ENCODE results near the gene SYS1. TPM values are rescaled to one million over a fixed set of nuclear protein-coding genes. Genes with fewer than 3 reads are reported as not detected.
"Not testable (repeated sequence)": the region's sequence is repeated elsewhere in the genome, so short reads cannot be mapped to it uniquely, and the experiment has no call there.

SYS1 gene
- total RNA-seq, 2 donors from 2014 or later = 22.1 to 23.8 TPM

DNA sequence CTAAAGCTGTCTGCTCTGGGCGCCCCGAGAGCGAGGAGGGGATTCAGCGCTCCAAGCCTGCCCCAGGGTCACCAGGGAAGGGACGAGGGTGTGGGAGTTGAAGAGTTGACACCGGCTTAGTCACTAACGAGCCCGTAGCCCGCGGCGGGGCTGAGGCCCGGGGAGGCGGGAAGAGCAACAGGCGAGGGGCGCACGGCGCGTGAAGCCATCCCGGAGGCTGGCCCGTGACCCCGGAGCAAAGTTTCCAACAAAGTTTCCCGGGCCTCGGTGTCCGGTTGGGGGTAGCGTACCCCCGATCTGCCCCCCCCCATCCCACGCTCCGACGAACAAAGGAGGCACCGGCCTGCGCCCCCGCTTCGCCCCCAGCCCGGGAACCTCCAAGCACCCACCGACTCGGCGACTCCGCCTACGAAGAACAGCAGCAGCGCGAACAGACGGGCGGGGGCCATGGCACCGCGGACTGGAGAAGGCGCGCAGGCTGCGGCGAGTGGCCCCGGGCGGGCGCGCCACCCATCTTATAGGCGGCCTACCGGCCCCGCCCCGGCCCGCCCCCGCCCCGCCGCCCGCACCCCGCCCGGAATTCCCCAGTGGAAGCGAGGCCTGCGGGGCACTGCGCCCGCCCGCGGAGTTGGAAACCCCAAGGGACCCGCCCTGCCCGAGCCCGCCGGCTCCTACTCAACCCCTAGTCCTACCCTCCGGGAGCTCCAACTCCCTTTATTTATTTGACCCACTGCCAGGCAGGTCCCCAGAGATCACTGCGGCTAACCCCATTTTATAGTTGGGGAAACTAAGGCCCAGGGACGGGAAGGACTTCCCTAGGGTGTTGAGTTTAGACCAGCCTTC lies 14.8 kb upstream of the SYS1 start, which contains the start of gene SDC4:
Gene SDC4, minus strand, starts transcription at position 489 of the 843 bp plus-strand sequence. Its CDS starts 40 bp downstream, at position 449.
- DNase-seq = peak; percentile 81
- no peak within 1 kb of the TSS for H3K27ac ChIP-seq (ENCODE audit: low read depth, low read length)
- H3K9me3 ChIP-seq (ENCODE audit: control insufficient read depth, low read length) = no peaks in the 10 kb centered on the region
- WGBS, 2 experiments (ENCODE audit: insufficient coverage in 1 of 2, insufficient read length in 1 of 2) = 4 to 7% methylated on average over 24 to 71 of the region's 77 CpGs
- H3K27me3 Mint-ChIP-seq (ENCODE audit: insufficient read depth) = no peaks in the 10 kb centered on the region
- peak within 1 kb of the TSS; percentile 79 for H3K9ac ChIP-seq (ENCODE audit: extremely low read depth, low read length, poor library complexity, severe bottlenecking)
- no peaks in the 10 kb centered on the region for H3K9me3 Mint-ChIP-seq
- H3K4me3 ChIP-seq (ENCODE audit: low read length) = peak within 1 kb of the TSS; percentile 95
- no peaks in the 10 kb centered on the region for H3K36me3 Mint-ChIP-seq (ENCODE audit: low read depth)
- no peaks in the 10 kb centered on the region for H3K36me3 ChIP-seq (ENCODE audit: control insufficient read depth, insufficient read depth, low read length)
- H3K27me3 ChIP-seq (ENCODE audit: control insufficient read depth, insufficient read depth, low read length, poor library complexity, severe bottlenecking) = no peaks in the 10 kb centered on the region
- TF ChIP-seq, protein P1, sequence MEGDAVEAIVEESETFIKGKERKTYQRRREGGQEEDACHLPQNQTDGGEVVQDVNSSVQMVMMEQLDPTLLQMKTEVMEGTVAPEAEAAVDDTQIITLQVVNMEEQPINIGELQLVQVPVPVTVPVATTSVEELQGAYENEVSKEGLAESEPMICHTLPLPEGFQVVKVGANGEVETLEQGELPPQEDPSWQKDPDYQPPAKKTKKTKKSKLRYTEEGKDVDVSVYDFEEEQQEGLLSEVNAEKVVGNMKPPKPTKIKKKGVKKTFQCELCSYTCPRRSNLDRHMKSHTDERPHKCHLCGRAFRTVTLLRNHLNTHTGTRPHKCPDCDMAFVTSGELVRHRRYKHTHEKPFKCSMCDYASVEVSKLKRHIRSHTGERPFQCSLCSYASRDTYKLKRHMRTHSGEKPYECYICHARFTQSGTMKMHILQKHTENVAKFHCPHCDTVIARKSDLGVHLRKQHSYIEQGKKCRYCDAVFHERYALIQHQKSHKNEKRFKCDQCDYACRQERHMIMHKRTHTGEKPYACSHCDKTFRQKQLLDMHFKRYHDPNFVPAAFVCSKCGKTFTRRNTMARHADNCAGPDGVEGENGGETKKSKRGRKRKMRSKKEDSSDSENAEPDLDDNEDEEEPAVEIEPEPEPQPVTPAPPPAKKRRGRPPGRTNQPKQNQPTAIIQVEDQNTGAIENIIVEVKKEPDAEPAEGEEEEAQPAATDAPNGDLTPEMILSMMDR (conservative IDR thresholded peaks at IDR 0.05) = no peak
- H3K4me1 Mint-ChIP-seq = peaks cover 46% of the 10 kb centered on the region
- peaks cover 30% of the 10 kb centered on the region for H3K4me1 ChIP-seq (ENCODE audit: control insufficient read depth, insufficient read depth, low read length)
- H3K4me3 Mint-ChIP-seq = peak within 1 kb of the TSS; percentile 86
- peak within 1 kb of the TSS; percentile 87 for H3K27ac Mint-ChIP-seq

GRCh38 chr20:45350217-45350616 lies 12.7 kb upstream of the SYS1 start:
- H3K27ac Mint-ChIP-seq = no peak overlapping the region
- peaks cover 34% of the 10 kb centered on the region for H3K4me1 Mint-ChIP-seq
- H3K4me3 Mint-ChIP-seq = no peak overlapping the region
- H3K4me3 ChIP-seq (ENCODE audit: low read length) = no peak overlapping the region
- no peak for DNase-seq
- H3K4me1 ChIP-seq (ENCODE audit: control insufficient read depth, insufficient read depth, low read length) = peaks cover 12% of the 10 kb centered on the region
- WGBS, 2 experiments (ENCODE audit: insufficient coverage in 1 of 2, insufficient read length in 1 of 2) = 89 to 93% methylated on average over 1 of the region's 1 CpG
- H3K9ac ChIP-seq (ENCODE audit: extremely low read depth, low read length, poor library complexity, severe bottlenecking) = no peak overlapping the region
- no peak overlapping the region for H3K27ac ChIP-seq (ENCODE audit: low read depth, low read length)
- H3K36me3 Mint-ChIP-seq (ENCODE audit: low read depth) = no peaks in the 10 kb centered on the region
- TF ChIP-seq, protein P1 (conservative IDR thresholded peaks at IDR 0.05) = no peak
- H3K9me3 ChIP-seq (ENCODE audit: control insufficient read depth, low read length) = no peaks in the 10 kb centered on the region
- no peaks in the 10 kb centered on the region for H3K27me3 ChIP-seq (ENCODE audit: control insufficient read depth, insufficient read depth, low read length, poor library complexity, severe bottlenecking)
- no peaks in the 10 kb centered on the region for H3K27me3 Mint-ChIP-seq (ENCODE audit: insufficient read depth)
- no peaks in the 10 kb centered on the region for H3K36me3 ChIP-seq (ENCODE audit: control insufficient read depth, insufficient read depth, low read length)
- H3K9me3 Mint-ChIP-seq = no peaks in the 10 kb centered on the region

GRCh38 chr20:45350795-45351194 lies 12.2 kb upstream of the SYS1 start:
- not testable (repeated sequence) for H3K27me3 Mint-ChIP-seq (ENCODE audit: insufficient read depth); H3K4me1 ChIP-seq (ENCODE audit: control insufficient read depth, insufficient read depth, low read length); H3K9me3 ChIP-seq (ENCODE audit: control insufficient read depth, low read length); H3K27ac Mint-ChIP-seq; H3K36me3 Mint-ChIP-seq (ENCODE audit: low read depth); H3K27me3 ChIP-seq (ENCODE audit: control insufficient read depth, insufficient read depth, low read length, poor library complexity, severe bottlenecking); DNase-seq; H3K9me3 Mint-ChIP-seq; H3K36me3 ChIP-seq (ENCODE audit: control insufficient read depth, insufficient read depth, low read length); H3K4me3 Mint-ChIP-seq; H3K9ac ChIP-seq (ENCODE audit: extremely low read depth, low read length, poor library complexity, severe bottlenecking); H3K27ac ChIP-seq (ENCODE audit: low read depth, low read length); H3K4me3 ChIP-seq (ENCODE audit: low read length)
- 92 to 97% methylated on average over 7 to 10 of the region's 10 CpGs for WGBS, 2 experiments (ENCODE audit: insufficient coverage in 1 of 2, insufficient read length in 1 of 2)
- H3K4me1 Mint-ChIP-seq = peaks cover 29% of the 10 kb centered on the region
